HG02623 (cell line): ENCODE results near the gene CPEB4.

Source experiments
- ATAC-seq: cut with Tn5 transposase; IDR thresholded peaks from one replicate; pipeline ENCODE4 v1.9.1; 2021; ENCODE audit warnings: moderate library complexity; ENCODE audit not compliant: unreplicated experiment

The CPEB4 gene

DNA sequence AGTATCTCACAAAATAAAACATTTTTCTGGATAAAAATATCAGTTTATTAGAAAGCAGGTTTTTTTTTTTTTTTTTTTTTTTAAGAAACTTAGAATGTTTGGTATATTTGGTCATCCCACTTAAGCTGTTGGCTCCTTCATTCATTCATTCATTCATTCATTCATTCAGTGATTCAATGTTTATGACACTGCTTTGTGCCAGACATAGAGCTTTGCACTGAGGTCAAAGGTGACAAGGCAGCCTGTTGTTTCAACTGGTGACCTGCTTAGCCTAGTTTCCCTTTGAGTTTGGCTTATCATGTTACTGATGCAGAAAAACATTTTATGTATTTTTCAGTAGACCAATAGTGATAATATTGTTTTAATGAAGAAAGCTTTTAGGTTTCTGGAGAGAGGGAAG lies 23.5 kb downstream of the CPEB4 start:
- no peak for ATAC-seq

DNA sequence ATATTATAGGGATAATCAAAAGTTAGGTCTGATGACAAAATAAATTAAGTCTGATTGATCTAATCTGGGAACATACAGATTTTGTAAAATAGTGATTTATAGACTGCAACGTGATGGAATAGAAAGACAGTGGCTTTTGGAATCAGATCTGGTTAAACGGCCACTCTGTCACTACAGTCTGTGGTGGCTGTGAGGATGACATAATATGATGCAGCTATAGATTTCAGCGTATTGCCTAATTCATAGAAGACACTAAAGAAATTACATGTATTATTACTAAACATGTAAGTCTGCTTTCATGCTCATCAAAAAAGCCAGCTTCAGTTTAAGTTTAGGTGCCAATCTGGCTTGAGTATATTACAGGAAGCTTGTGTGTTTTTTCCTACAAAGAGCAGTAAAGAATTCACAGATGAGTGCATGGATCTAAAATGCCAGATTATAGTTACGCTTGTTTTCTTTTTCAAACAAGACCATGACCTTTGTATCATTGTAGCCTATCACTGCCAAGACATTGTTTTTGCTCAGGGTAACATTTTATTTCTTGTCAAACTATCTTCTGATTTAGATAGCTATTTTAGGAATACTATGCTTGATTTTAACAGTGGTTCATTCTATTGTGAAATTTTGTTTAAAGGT lies 25.7 kb downstream of the CPEB4 start:
- ATAC-seq: no peak

DNA sequence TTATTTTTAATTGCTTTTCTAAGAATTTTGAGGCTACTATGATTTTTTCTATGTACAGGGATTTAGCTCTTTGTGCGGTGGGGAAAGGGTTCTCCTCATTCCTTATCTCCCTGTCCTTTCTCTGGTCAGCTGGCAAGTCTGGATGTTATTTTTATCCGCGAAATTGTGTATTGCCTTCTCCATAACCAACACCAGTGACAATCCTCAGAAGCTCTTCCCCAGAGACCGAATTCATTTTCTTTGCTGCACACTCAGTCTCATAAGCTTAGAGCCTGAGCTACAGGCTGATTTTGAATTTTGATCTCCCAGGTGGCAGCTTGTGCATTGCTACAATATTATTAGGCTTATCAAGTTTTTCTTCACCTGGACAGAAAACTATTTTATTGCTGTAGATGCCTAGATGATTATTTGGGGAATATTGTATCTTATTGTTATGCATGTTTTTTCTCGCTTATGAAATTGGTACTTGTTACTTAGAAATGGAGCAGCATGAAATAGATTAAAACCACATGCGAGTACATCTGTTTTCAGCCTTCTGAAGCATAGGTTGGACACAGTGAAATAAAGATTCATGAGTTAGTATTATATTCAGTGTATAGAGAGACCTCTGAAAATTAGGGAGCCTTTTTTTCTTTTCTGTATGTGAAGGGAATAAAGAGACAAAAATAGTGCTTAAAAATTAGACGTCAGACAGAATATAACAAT lies 27.3 kb downstream of the CPEB4 start:
- no peak for ATAC-seq

DNA sequence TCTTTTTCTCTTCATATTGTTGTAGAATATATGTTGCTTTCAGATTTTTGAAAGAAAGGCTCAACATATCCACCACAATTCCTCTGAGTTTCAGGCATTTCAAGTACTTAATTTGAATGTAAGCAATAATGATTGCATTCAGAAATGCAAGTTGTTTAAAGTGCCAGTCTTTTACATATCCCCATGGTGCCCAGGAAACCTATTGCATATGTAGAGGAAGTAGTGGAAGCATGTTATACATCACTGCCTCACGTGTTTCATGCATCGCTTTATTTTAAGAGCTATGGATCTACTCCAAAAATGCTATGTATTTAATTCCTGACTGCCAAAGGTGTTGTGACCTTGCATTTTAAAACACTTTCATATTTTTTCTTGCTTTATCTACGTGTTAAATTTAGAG lies 28.1 kb downstream of the CPEB4 start:
- no peak for ATAC-seq

DNA sequence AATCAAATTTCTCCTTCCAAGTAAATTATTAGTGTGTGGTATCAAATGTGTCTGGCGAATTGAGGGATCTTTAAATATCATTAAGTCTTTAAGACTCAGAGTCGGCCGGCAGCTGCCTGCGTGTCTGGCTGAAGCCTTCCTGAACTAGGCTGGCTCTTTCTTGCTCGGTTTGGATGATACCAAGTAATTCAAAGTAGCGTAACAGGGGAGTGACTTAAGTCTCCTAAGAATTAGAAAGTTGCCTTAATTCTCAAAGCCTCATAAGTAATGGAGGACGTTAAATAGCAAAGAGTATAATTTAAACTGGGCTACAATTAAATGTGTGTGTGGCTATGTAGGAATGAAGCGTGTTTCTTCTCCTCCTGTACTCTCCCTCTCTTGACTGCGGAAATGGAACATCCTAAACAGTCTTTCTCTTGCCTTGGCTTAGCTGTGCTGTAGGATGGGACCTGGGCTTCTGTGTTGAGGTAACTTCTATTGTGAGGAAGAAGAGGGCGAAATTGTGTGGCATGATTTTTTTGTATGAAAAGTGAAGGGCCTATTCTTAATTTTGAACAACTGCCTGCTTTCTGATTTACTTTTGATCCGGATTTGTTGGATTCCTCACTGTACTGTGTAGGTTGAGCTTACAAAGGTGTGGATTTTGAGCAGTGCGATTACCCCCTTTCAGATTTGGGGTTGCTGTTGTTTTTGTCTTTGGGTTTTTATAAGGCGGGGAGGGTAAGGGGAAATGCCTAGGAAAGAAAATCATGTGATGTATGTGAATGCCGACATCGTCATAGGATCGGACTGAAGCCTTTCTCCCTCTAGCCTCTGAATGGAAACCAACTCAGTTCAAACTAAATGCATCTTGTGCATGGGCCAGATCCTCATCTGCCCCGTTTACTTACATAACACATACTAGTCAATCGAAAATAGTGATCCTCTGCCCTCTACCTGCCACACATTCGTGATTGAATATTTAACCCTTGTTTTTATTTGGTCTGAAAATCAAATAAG lies 29.9 kb downstream of the CPEB4 start:
- ATAC-seq: peak; percentile 84

DNA sequence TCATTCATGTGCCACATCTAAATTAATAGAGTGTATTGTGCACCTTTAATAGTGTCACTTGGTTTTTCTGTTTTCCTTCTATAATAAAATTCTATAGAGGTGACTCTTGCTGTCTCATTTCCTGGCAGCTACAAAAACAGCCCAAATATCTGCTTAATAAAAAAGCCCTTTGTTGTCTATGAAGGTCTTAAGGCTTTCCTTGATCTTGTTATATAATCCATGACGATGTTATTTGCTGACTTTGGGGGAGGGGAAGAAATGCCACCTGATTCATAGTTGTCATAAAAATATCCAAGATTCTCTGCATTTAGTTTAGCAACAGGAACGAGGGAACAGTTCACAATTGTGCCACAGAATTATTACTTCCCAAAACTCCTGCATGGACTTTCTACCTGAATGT lies 31.3 kb downstream of the CPEB4 start:
- ATAC-seq: no peak

DNA sequence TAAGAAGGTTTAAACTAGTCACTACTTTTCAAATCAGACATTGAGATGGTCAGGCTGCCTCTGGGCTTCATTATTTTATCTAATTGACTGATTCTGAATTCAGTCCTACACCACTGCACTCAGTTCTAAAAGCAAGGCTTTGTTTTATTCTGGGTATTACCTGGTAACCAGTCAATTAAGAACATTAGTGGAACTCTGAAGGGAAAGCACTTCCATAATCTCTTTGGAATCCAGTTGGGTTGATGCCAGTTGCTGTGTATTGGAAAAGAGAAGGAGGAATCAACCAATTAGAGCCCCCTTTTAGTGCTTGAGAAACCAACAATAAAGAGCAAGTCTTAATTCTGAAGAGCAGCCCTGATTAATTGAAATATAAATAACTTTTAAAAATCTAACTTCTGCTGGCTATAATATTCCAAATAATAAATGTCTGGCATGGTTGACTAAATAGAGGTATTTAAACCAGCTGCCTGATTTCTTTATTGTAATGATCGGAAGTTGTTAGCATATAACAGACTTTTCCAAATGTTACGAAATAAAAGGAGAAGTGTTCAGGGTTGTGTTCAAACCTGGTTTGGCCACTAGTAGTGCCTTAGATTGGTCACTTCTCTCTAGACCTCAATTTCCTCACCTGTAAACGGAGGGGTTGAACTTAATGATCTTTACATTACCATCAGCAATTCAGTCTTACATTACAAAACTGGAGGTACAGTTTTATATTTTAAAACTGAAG lies 32.0 kb downstream of the CPEB4 start:
- ATAC-seq: no peak

DNA sequence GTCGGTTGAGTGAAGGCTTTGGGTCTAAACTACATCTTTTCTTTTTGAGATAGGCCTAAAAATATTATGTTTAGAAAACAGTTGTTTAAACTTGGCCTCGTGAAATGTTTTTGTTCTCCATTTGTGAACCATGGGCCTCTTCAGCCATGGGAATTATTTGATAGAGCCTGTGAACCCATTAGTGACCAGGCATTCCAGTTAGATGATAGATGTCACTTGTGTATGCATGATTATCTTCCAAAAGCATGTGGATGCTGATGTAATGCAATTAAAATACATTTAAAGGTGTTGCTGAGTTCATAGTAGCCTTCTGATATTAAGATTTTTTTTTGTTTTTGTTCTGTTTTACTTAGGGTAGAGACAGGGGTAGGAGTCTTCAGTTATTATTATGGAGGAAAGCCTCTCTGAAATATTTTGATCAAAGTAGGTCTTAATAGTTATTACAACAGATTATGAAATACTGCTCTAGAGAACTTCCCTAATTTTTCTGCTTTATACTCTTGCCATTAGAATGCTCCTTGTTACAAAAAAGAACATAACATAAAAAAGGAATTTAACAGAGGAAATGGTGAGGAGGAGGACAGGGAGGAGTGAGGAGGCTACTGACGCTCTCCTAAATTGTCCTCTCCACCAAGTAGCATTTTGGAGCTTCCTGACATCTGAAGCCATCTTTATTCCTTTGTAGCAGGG lies 32.9 kb downstream of the CPEB4 start:
- no peak for ATAC-seq

DNA sequence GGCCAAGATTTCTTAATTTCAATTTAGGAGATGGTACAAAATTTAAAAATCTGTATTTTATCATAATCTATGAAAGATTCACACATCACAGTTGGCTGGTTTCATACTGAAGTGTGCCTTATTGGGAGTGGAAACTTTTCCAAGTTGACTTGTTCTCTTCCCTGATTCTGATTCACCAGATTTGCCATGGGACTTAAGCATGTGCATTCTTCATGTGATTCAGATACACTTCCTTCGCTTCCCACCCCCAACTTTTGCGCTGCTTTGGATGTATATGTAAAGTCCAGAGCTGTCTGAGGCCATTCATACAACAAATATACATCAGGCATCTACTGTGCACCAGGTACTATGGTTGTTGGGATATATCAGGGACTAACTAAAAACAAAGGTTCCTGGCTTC lies 34.4 kb downstream of the CPEB4 start:
- no peak for ATAC-seq

DNA sequence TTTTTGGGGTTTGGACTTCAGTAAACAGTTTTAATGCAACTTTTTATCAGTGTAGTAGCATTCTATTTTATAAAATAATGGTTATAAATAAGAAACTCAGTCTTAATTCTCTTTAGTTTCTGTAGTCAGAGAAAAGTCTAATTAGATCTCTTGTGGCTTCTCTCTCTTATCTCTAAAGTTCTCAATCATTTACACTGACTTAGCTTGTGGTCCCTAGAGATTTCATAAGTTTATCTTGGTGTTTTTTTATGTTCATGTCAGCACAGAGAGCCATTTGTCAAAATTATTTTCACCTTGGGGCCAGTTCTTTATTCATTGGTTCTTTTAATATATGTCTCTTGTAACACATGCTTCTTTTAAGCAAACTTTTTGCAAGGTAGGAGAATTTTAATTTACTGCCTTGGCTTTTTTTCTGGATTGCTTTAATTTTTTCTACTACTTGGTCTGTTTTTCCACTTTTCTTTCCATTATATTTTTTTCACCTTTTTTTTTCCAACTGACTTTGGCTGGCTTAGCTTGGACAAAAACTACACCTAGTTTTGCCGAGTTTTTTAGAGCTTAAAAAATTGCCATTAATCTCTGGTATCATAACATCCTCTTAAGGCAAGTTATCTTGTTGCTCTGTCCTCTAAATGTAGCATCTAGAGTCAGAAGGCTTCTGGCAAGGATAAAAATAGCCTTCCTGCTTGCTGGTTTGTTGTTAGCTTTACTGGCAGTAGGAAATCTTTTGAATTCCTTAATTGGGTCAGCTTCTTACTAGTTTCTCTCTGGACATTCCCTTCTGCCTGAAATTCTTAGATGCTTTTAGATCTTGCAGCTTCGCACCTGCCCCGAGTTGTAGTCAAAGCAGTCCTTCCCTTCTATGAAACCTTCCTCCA lies 35.3 kb downstream of the CPEB4 start:
- ATAC-seq: no peak

DNA sequence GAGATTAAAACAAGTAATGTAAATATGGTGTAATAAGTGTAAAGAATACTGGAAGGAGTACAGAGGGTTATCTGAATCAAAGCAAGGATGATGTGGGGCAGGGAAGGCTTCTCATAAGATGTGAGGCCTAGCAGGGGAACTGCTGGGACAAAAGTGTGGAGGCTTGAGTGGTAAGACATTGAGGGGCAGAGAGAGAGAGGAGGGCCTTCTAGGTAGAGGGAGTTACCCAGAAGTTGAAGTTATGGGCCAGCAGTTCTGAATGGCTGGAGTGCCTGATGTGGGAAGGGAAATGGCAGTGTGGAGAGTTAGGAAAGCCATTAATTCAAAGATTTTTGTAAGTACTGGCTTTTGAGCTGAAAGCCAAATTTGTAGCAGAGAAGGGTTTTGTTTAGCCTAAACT lies 36.8 kb downstream of the CPEB4 start:
- ATAC-seq: no peak

DNA sequence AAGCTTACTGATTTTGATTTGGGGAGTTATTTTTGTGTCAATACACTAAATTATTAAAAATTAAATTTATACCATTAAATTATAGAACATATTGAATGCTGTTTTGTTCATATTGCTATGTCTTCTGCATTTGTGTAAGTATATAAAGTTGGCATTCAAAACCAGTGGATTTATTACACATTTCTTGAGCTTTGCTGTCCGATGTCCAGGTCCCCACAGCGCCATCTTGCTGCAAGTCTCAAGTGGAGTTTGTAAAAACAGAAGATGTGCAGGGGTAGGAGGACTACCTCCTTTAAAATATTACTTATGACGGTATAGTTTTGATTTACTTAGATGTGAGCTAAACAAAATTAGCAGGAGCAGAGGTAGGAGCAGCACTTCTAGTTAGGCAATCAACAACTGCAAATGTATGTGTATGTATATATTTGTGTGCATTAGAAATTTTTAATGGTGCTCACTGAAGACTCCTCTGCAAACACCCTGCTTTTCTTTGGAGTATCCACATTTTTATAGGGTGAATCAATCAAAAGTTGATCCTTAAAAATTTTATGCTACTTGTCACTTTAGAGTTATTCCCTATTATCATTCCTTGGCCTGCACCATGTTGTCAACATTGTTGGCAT lies 37.4 kb downstream of the CPEB4 start:
- ATAC-seq: no peak

DNA sequence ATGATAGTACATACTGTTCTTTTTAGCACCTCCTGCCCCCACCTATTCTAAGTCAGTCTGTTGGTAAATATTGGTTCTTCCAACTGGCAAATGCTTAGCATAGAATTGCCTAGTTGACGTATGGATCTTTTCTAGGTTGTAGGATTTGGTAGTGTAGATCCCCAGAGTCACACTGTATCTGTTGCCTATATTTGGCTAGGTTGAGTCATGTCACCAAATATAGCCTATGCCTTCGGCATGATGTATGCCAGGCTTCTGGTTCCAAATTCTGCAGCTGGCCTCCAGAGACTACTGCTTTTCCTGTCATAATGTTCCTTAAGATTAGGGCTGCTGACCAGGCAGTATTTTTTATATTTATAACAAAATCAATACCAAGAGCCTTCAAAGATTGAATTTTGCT lies 38.2 kb downstream of the CPEB4 start:
- no peak for ATAC-seq

DNA sequence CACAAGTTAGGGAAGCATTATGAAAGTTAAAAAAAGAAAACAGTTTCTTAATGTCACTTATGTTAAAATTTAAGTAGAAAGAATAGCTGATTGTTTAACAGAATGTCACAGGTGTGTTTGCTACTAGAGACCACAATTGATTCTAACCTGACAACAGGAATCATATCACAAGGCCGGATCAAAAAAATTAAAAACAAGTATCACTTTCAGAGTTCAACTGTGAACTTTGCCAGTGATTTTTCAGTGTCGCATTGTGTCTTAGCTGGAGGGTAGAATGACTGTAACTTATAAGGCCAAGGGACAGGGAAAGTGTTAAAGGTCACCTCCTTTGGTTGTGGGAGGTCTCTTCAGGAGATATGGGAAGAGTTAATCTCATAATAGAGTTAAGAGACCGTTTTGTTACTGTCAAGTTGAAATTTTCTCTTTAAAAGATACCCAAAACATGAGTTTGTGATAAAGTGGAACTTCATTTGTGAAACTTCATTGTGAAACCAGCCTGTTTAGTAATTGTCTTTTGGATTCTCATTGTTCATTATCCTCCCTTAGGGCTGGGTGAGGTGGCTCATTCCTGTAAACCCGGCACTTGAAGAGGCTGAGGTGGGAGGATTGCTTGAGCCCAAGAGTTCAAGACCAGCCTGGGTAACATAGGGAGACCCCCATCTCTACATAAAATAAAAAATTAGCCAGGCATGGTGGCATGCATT lies 40.9 kb downstream of the CPEB4 start:
- no peak for ATAC-seq

DNA sequence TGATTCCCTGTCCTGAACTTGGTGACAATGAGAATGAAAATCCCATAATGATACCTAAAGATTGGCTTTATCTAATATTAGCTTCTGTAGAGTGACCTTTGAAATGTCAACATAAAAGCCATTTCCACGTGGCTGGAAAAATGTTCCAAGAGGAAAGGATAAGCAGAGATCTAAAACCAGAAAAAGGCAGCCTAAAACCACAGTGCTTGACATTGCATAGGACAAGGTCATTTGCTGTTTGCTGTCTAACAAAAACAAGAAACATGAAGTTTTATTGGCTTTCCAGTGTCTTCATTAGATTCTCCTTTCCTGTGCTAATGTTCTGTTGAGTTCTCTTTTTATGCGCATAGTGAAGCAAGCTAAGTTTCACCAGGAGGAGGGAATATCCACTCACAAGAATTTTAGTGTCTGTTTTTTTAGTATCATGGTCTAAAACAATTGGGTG lies 44.6 kb downstream of the CPEB4 start:
- ATAC-seq: no peak

DNA sequence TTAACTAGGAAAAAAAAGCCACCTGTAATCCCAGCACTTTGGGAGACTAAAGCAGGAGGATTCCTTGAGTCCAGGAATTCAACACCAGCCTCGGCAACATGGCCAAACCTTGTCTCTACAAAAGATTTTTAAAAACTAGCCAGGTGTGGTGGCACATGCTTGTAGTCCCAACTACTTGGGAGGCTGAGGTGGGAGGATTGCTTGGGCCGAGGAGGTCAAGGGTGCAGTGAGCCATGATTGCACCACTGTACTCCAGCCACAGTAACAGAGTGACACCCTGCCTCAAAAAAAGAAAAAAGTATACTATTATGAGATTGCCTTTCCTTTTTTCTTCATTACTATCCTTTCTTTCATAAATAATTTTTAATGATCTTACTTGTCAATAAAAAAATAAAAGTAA lies 45.8 kb downstream of the CPEB4 start:
- no peak for ATAC-seq

DNA sequence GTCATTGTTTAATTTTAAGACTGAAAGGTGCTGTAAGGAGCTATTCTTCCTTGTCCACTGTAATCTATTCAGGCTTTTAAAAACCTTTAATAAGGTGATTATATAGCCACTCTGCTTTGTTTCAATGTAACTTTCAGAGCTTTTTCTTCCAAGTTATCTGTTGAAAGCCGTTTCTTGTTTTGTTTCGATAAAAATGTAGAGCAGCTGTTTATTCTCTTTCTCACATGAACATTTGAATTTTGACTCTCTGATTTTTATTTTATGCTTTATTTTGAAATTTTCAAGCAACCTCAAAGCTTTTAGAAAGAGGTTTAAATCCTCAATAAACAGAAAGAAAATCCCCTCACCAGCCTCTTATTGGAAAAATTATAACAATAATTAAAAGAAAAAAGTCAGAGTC lies 47.2 kb downstream of the CPEB4 start:
- no peak for ATAC-seq

DNA sequence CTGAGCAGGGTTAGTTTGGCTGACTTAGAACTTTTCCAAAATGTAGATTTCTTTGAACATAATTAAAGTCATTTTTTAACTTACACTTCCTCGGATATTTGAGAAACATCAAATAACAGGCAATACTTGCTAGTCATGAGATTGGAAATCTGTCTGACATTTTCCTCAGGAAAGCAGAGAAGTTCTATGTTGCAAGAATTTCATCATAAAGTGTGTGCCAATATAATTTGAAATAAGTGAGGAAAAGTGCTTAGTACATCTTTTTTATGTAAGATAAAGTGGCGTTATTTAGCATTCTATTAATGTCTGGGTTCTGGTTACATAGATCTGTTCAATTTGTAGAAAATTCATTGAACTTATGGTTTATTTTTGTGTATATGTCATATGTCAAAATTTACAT lies 52.1 kb downstream of the CPEB4 start:
- no peak for ATAC-seq
